Chondrocyte (in vitro differentiated cells): ENCODE data around the gene ACYP2. TPM values are rescaled to one million over a fixed set of nuclear protein-coding genes. Genes with fewer than 3 reads are reported as not detected.
"Not testable (repeated sequence)": the region's sequence is repeated elsewhere in the genome, so short reads cannot be mapped to it uniquely, and the experiment has no call there.

ENCODE experiments used
- DNase-seq: peaks from one replicate; pipeline ENCODE4 v3.0.0; 2021; ENCODE audit warnings: mixed read lengths, low spot score
- H3K27ac Mint-ChIP-seq: one replicate; pipeline ENCODE4 v1.8.0; 2021; ENCODE audit warnings: mild to moderate bottlenecking, moderate library complexity, mixed read lengths; ENCODE audit not compliant: unreplicated experiment
- H3K27me3 Mint-ChIP-seq: 2 replicates; pipeline ENCODE4 v1.8.0; 2021; ENCODE audit warnings: low read depth, mixed read lengths
- H3K36me3 Mint-ChIP-seq: 2 replicates; pipeline ENCODE4 v1.8.0; 2021; ENCODE audit warnings: low read depth, mixed read lengths
- H3K4me1 Mint-ChIP-seq: 2 replicates; pipeline ENCODE4 v1.8.0; 2021; ENCODE audit warnings: low read depth, mild to moderate bottlenecking, mixed read lengths
- H3K4me3 Mint-ChIP-seq: one replicate; pipeline ENCODE4 v1.8.0; 2021; ENCODE audit warnings: mild to moderate bottlenecking, moderate library complexity, mixed read lengths; ENCODE audit not compliant: unreplicated experiment
- H3K9me3 Mint-ChIP-seq: 2 replicates; pipeline ENCODE4 v1.8.0; 2021; ENCODE audit warnings: low read depth, mixed read lengths
- total RNA-seq: library from RNA; stranded (reverse); gene quantifications from 3 replicates; pipeline ENCODE4 v1.2.1, GENCODE V29; 2021
- TF ChIP-seq, protein P1 (sequence below): fragments of 200-600 bp; sonication (generic); IDR thresholded peaks from 2 replicates; pipeline ENCODE4 v1.5.0; 2021; ENCODE audit warnings: antibody characterized with exemption, mild to moderate bottlenecking, moderate library complexity

Gene ACYP2
- total RNA-seq, 1 donor from 2014 or later, result 6.5 TPM

- H3K27ac Mint-ChIP-seq, result peak overlapping the region; percentile 100
- H3K9me3 Mint-ChIP-seq, result no peaks in the 10 kb centered on the region
Observed at GRCh38 chr2:54114936-54115283, 505 bp upstream of the ACYP2 start.

GRCh38 chr2:54116598-54116997 is 1.2 kb downstream of the ACYP2 start:
- H3K36me3 Mint-ChIP-seq, H3K27ac Mint-ChIP-seq, H3K27me3 Mint-ChIP-seq, H3K9me3 Mint-ChIP-seq, DNase-seq: not testable (repeated sequence)
- peak overlapping the region; percentile 82 for H3K4me3 Mint-ChIP-seq
- H3K4me1 Mint-ChIP-seq, result peaks cover 15% of the 10 kb centered on the region

More at GRCh38 chr2:54114936-54115283, 505 bp upstream of the ACYP2 start:
- no peaks in the 10 kb centered on the region for H3K27me3 Mint-ChIP-seq
- H3K4me3 Mint-ChIP-seq, result peak overlapping the region; percentile 82
- no peak for DNase-seq
- H3K4me1 Mint-ChIP-seq, result peaks cover 14% of the 10 kb centered on the region
- H3K36me3 Mint-ChIP-seq, result no peaks in the 10 kb centered on the region
- TF ChIP-seq, protein P1, sequence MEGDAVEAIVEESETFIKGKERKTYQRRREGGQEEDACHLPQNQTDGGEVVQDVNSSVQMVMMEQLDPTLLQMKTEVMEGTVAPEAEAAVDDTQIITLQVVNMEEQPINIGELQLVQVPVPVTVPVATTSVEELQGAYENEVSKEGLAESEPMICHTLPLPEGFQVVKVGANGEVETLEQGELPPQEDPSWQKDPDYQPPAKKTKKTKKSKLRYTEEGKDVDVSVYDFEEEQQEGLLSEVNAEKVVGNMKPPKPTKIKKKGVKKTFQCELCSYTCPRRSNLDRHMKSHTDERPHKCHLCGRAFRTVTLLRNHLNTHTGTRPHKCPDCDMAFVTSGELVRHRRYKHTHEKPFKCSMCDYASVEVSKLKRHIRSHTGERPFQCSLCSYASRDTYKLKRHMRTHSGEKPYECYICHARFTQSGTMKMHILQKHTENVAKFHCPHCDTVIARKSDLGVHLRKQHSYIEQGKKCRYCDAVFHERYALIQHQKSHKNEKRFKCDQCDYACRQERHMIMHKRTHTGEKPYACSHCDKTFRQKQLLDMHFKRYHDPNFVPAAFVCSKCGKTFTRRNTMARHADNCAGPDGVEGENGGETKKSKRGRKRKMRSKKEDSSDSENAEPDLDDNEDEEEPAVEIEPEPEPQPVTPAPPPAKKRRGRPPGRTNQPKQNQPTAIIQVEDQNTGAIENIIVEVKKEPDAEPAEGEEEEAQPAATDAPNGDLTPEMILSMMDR, result no peak

DNA sequence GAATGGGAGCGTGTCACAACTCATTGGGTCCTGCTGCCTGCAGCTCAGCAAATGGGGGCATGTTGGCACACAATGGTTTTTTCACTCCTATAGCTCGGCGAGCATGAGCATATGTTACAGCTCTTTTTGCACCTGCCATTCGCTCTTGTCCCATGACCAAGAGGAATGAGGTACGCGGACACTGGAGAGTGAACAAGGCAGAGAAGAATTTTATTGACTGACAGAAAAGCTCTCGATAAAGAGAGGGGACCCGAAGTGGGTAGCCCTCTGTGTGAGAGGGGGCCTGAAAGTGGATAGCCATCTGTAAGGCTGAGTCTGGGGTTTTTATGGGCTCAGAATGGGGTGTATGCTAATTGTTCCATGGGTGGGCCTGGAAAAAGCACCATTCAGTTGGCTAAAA is 5.5 kb downstream of the ACYP2 start:
- Mint-ChIP-seq H3K9me3 (no peaks in the 10 kb centered on the region), H3K4me1 (peaks cover 26% of the 10 kb centered on the region), H3K27ac (no peak overlapping the region), H3K4me3 (no peak overlapping the region), H3K27me3 (no peaks in the 10 kb centered on the region), H3K36me3 (no peaks in the 10 kb centered on the region)
- TF ChIP-seq, protein P1, result no peak
- no peak for DNase-seq

DNA sequence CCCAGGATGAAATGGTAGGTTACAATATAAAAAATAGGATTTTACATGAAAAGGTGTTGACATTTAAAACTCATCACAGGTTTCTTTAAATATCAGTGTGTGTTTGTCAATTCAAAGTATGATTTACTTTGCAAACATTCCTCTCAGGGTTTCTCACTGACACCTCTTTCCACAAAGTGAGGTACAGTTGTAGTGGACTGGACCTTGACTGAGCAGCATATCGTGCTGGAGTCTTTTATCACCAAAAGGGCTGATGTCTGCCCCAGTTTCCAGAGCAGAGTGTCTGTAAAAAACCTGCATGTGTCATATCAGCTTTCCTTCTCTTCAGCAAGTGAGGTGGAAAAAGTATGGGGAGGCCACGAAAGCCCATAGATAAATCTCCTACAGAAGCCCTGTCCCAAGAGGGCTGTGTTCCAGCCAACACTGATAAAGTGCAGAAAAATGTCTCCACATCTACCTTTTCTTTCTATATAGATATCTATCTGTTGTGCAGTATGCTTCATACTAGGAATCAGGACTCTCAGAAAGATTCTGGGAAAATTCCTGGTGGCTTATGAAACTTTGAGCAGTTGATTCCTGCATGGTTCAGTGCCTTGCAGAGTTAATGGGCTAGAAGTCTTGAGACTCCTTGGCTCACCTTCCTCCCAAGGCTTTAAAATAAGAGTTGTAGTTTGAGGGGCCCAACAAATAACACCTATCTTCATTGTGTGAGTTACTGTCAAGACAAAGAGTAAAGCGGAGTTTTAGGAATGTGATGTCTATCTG is 6.9 kb downstream of the ACYP2 start:
- Mint-ChIP-seq H3K9me3 (no peaks in the 10 kb centered on the region), H3K27ac (peak overlapping the region; percentile 94), H3K36me3 (no peaks in the 10 kb centered on the region), H3K27me3 (no peaks in the 10 kb centered on the region), H3K4me3 (no peak overlapping the region), H3K4me1 (peaks cover 23% of the 10 kb centered on the region)
- DNase-seq, result no peak
- TF ChIP-seq, protein P1, result no peak

GRCh38 chr2:54122939-54123338 is 7.5 kb downstream of the ACYP2 start:
- DNase-seq, result no peak
- H3K36me3 Mint-ChIP-seq, result no peaks in the 10 kb centered on the region
- no peaks in the 10 kb centered on the region for H3K9me3 Mint-ChIP-seq
- TF ChIP-seq, protein P1, result no peak
- H3K4me3 Mint-ChIP-seq, result peak overlapping the region; percentile 48
- H3K27me3 Mint-ChIP-seq, result no peaks in the 10 kb centered on the region
- H3K4me1 Mint-ChIP-seq, result peaks cover 23% of the 10 kb centered on the region
- H3K27ac Mint-ChIP-seq, result peak overlapping the region; percentile 94

DNA sequence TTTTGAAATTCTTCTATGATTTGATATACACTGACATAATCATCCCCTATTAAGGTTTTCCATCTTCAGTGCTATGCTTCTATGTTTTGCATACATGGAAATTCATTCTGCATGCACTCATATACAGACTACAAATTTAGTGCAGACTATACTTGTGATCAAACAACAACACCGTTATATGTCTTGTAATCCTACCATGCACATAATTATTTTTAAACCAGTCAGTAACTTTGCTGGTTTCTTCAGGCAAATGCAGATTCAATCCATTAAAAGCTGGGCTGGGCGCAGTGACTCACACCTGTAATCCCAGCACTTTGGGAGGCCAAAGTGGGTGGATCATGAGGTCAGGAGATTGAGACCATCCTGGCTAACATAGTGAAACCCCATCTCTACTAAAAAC is 11.8 kb downstream of the ACYP2 start:
- H3K9me3 Mint-ChIP-seq, H3K27me3 Mint-ChIP-seq, DNase-seq, H3K36me3 Mint-ChIP-seq, H3K4me3 Mint-ChIP-seq, H3K27ac Mint-ChIP-seq: not testable (repeated sequence)
- H3K4me1 Mint-ChIP-seq, result peaks cover 17% of the 10 kb centered on the region
